EL (cell line): ENCODE results near the gene NLGN2.
"Not testable (repeated sequence)": the region's sequence is repeated elsewhere in the genome, so short reads cannot be mapped to it uniquely, and the experiment has no call there.

Experiments
- DNase-seq: peaks from one replicate; pipeline ENCODE4 v3.0.0-alpha.2; 2016

The NLGN2 gene

DNA sequence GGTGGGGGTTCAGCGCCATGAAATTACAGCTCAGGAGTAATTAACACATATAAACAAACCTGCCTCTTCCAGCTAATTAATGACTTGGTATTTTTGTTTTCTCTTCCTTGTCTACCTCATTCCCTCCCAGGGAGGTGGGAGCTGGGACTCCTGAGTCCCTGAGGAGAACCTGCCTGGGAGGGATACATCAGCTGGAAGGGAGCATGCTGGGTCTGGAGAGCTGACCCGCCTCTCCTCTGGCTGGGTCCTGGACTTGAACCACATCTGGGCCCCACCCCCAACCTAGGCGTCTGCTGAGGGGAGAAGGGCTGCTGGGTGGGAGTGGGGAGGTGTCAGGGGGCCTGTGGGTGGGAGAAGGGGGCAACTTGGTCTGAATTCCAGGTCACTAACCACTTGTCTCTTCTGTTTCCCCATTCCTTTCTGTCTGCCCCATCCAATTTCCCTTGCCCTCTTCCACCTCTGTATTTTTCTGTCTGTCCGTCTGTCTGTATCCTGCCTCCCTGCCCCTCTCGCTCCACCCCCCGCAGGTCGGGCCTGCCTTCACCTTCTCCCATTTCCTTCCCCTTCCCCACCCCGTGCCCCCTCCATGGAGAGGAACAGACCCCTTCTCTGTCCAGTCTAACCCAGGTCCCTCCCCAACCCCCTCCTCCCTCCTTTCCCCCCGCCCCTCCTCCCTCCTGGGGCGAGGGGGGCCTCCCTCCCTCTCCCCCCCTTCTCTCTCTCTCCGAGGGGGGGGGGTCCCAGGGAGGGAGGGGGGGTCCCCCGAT lies at the start of gene NLGN2:
TSS of gene NLGN2 (plus strand) at position 361 of the 767 bp plus-strand sequence. CDS start 411 bp downstream, outside the sequence.
- DNase-seq: no peak

DNA sequence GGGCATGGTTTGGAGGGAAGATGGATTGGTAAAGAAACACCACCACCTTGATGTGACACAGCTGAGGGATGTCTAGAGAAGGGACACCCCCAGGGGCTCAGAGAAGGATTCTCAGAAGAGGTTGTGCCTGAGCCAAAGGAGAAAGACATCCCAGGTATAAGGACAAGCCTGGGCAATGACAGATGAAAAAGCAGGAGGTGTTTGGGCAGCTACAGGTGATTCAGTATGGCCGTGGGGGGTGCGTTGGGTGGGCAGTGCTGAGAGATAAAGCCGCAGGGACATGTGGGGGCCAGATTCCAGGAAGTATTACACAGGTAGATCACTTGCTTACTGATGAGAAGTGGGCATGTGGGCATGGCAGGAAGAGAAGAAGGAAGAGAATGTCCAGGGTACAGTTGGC lies 45.7 kb upstream of the NLGN2 start:
- no peak for DNase-seq

DNA sequence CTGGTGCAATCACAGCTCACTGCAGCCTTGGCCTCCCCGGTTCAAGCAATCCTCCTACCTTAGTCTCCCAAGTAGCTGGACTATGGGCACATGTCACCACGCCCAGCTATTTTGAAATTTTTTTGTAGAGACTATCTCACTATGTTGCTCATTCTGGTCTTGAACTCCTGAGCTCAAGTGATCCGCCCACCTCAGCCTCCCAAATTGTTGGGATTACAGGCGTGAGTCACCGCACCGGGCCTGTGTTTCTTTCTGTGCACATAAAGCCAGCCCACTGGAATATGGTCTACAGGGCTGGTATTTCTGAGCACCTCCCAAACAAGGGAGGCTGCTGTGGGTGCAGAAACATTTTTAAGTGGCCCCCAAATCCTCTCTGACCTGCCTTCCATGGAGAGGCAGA lies 44.3 kb upstream of the NLGN2 start:
- DNase-seq: peak; percentile 54

DNA sequence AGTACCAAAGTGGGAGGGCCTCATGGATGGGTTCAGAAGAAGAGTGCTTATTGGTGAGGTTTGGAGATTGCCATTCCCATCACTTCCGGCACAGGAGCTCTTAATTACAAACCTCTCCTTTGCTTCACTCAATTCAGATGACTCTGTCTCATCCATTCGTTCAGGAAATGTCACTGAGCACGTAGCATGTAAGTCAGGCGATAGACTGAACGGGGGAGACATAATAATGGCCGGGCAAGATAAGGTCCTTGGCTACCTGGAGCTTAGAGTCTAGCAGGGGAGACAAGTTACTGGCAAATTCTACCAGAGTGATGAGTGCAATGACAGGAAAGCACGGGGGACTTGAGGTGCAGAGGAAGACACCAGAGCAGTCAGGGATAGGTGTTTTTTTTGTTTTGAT lies 41.7 kb upstream of the NLGN2 start:
- not testable (repeated sequence) for DNase-seq

DNA sequence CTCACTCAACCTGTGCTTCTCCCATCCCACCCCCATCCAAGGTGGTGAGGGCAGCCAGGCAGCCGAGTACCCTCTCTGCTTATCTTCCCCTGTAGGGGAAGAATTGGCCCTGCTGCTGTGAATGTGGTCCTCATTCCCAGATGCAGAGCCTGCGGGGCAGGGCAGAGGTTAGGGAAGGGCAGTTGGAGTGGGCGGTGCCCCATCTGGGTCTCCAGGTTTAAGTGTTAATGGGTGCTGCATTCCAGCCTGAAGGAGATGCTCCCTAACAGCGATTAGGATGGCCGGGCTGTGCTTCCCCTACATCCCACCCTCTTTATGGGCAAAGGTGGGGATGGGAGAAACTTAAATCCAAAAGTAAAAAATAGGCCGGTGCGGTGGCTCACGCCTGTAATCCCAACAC lies 40.6 kb upstream of the NLGN2 start:
- no peak for DNase-seq

DNA sequence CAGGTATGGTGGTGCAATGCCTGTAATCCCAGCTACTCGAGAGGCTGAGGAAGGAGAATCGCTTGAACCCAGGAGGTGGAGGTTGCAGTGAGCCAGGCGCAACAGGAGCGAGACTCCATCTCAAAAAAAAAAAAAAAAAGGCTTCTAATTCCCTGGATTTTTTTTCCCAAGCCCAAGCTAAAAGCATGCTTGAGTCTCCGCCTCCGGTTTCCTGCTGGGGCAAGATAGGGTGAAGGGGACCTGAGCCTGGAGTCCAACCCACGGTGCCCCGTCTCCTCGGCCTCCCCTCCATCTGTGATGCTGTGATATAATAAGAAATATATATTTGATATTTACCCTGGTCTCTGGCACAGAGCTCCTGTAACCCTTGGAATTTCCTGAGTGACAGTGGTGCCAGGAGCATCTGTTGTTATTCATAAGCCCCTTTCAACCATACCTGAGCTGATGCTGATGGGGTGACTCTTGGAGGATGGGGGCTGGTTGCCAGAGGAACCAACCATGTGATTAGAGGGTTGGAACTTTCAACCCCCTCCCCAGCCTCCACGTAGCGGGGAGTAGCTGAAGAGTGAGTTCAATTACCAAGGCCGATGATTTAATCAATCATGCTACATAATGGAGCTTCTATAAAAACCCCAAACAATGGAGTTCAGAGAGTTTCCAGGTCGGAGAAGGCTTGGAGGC lies 39.6 kb upstream of the NLGN2 start:
- DNase-seq: no peak

DNA sequence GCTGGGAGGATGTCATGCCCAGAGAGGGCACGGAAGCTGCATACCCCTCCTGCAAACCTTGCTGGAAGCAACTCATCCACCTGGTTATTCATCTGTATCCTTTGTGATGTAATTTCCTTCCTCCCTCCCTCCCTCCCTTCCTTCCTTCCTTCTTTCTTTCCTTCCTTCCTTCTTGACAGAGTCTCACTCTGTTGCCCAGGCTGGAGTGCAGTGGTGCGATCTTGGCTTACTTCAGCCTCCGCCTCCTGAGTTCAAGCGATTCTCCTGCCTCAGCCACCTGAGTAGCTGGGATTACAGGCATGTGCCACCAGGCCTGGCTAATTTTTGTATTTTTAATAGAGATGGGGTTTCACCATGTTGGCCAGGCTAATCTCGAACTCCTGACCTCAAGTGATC lies 39.0 kb upstream of the NLGN2 start:
- DNase-seq: not testable (repeated sequence)

DNA sequence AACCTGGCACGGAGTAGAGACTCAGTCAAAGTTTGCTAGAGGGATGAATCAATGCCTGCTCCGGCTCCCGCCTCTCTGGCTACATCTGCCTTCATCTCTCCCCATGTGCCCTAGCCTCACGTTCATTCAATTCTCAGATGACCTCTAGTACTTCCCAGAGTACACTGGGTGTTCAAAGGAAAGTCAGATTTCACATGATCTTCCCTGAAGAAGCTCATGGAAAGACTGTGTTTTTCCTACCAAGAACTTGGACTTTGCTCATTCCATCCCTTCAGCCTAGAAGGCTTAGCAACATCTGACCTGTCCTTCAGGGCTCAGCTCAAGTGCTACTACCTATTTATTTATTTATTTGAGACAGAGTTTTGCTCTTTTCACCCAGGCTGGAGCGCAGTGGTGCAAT lies 37.8 kb upstream of the NLGN2 start:
- no peak for DNase-seq

DNA sequence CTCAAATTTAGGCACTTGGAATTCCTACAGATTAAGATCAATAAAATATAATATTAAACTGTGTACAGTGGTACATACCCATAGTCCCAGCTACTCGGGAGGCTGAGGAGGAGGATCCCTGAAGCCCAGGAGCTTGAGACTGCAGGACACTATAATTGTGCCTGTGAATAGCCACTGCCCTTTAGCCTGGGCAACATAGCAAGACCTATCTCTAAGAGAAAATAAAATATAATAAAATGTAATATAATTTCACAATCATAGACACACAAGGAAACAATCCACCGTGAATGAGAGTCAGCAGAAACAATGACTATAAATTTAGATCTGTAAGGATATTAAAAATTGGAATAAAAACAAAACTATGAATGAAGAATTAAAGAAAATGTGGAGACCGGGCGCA lies 36.8 kb upstream of the NLGN2 start:
- DNase-seq: no peak

DNA sequence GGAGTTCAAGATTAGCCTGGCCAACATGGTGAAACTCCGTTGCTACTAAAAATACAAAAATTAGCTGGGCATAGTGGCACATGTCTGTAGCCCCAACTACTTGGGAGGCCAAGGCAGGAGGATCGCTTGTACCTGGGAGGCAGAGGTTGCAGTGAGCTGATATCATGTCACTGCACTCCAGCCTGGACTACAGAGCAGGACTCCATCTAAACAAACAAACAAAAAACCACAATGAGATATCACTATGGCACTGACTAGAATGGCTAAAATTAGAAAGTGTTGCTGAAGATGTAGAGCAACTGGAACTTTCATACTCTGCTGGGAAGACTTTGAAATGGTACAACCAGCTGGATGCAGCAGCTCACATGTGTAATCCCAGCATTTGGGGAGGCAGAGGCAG lies 33.3 kb upstream of the NLGN2 start:
- no peak for DNase-seq

DNA sequence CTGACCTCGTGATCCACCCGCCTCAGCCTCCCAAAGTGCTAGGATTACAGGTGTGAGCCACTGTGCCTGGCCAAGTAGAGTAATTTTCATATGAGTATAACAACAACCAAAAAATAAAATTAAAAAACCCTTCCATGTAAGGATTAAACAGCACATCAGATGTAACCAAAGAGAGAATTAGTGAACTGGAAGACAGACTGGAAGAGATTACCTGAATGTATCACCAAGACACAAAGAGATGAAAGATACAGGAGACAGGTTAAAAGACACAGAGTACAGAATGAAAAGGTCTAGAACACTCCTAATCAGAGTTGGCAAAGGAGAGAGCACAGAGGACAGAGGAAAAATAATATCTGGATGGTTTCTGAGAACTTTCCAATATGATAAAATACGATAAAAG lies 28.5 kb upstream of the NLGN2 start:
- no peak for DNase-seq

DNA sequence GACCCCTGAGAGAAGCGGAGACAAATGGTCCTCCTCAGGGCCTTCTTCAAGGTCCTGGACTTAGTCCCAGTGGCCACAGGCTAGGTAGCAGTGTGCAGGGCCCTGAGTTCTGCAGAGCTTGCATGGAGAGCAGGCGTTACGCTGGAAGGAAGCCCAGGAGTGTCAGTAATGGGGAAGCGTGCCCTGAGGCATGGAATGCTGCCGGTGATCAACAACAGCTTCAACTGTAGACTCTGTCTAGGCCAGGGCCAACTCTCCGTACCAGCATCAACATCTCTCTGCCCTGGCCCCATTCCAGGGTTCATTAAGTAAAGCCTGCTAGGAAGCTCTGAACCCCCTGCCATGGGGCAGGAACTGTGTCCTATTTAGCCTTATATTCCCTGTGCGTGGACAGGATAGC lies 27.3 kb upstream of the NLGN2 start:
- DNase-seq: peak; percentile 65

DNA sequence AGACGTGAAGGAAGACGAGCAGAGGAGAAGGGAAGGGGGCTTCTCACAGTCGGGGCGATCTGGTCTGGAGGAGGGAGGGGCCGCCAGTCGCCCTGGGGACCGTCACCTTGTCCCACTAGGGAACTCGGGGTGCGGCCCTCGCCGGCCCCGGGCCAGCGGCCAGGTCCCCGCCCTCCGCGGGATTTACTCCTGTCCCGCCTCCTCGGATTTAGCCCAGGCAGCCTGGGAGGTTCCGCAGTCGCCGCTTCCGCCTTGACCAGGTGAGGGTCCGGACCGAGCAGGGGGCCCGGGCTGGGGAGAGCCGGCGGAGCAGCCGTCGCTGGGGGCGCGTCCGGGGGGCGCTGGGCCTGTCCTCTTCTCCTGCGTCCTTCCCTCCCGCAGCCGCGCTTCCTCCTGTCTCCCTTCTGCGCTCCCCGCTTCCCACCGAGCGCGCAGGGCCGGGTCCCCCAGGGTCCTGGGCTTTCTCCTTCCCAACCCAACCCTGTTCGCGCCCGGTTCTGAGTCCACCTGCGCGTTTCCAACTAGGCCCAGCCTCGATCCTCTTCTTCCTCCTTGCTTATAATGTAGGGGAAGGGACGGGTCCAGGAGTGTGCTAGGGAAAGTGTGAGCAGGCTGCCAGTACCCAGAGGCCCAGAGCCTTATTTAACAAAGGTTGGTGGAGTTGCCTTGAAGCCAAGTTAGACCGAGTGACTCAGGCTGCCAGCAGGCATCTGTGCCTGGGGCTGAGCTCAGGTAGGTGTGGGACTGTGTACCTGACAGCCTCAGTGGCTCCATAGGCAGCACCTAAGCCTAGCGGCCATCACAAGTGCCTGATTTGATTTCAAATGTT lies 26.6 kb upstream of the NLGN2 start, which contains the start of gene TNK1:
TSS of gene TNK1 (plus strand) at position 235 of the 829 bp plus-strand sequence. CDS start 1,838 bp downstream, outside the sequence.
- no peak for DNase-seq

DNA sequence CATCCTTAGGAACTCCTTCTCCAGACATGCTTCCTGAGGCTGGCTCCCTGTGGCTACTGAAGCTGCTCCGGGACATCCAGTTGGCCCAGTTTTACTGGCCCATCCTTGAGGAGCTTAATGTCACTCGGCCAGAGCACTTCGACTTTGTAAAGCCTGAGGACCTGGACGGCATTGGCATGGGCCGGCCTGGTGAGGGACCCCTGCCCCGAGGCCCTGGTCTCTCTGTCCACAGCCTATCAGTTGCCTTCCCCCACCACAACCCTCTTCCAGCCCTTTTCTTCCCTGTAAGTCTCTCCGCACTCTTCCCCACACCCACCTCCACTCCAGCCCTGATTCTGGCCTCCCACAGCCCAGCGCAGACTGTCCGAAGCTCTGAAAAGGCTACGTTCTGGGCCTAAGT lies 24.7 kb upstream of the NLGN2 start:
- no peak for DNase-seq

DNA sequence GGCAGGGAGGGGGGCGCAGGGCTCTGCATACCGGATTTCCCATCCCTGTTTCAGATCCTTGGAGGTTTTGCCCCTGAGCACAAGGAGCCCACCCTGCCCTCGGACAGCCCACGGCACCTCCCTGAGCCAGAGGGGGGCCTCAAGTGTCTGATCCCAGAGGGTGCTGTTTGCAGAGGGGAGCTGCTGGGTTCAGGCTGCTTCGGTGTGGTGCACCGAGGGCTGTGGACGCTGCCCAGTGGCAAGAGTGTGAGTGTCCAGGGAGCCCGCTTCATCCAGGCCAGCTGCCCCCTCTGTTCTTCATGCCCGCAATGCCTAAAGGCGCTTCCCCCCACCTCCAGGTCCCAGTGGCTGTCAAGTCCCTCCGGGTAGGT lies 24.3 kb upstream of the NLGN2 start:
- DNase-seq: no peak

DNA sequence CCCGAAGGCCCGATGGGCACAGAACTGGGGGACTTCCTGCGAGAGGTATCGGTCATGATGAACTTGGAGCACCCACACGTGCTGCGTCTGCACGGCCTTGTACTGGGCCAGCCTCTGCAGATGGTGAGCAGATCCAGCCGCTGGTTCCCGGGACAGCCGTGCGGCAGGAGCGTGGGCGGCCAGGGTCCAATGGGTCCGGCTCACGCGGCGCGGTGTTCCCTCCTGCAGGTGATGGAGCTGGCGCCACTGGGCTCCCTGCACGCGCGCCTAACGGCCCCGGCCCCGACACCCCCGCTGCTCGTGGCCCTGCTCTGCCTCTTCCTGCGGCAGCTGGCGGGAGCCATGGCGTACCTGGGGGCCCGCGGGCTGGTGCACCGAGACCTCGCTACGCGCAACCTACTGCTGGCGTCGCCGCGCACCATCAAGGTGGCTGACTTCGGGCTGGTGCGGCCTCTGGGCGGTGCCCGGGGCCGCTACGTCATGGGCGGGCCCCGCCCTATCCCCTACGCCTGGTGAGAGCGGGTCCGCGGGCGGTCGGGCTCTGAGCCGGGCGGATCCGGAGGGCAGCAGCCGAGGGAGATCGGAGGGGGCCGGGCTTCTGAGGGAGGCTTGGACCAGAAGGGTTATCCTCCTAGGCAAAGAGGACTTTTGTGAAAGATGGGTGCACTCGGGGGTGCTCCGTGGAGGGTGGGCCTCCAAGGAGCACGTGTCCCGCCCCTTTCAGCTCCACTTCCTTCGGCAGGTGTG lies 23.7 kb upstream of the NLGN2 start:
- DNase-seq: peak; percentile 38

DNA sequence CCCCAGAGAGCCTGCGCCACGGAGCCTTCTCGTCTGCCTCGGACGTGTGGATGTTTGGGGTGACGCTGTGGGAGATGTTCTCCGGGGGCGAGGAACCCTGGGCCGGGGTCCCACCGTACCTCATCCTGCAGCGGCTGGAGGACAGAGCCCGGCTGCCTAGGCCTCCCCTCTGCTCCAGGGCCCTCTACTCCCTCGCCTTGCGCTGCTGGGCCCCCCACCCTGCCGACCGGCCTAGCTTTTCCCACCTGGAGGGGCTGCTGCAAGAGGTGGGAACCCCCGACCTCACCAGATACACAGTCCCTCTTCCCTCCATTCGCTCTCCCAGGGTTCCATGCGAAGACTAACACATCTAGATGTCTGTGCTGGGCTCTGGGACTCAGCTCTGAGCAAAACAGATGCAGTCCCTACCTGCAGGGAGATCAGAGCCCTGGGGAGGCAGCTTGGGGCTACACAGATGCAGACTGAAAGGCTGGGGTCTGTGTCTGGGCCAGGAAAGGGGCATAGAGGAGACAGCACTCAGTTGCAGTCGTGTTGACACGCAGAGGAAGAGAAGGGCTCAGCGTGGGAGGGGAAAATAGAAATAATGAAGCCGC lies 23.1 kb upstream of the NLGN2 start:
- DNase-seq: no peak

DNA sequence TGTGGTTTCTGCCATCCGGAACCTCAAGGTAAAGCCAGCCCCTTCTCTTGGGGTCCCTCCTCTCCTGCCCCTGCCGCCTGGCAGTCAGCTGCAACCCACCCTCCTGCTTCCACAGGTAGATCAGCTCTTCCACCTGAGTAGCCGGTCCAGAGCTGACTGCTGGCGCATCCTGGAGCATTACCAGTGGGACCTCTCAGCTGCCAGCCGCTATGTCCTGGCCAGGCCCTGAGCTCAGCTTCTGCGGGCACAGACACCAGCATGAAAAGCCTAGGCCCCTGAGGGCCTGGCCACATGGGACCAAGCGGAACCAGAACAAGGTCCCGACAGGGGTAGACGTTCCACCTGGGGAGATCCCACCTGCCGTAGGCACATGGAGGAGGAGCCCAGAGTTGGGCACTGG lies 18.8 kb upstream of the NLGN2 start:
- DNase-seq: no peak

DNA sequence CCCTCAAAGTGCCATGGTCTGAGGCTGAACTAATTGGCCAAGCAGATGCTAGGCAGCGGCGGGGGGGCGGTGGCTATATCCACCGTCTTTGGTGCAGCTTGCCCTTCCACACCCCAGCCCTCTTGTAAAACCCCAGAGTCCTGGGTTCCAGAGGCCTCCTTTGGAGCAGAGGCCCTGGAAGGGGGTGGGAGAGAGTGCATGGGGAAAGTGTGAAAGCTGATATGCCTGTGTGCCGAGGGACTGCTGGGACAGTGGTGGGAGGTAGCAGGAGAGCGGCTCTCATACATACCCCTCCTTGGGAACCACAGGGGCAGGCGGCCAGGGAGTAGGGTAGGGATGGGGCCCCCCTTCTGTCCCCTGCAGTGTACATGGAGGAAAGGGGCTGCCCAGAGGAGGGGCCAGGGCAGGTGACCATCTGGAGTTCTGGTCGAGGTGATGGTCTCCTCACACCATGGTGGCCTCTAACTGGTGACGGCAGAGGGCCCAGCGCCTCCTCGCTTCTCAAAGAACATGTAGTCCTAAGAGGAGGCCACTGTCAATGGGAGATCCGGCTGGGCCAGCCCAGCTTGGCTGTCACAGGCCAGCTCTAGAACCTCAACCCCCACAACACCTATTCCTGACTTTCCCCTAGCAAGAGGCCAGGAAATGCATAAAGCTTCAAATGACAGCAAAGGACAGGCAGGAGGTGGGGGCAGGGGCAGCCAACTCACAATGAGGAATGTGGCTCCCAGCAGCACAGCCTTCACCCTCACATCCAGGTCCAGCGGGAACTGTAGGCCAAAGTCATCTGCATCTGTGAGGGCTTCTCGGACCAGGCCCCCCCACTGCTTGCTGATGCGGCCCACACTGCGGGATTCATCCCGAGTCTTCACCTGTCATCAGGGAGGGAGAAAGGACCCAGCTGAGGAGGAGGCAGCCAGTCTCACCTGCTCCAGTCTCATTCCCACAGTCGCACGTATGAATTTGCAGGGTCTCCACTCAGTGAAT lies 17.4 kb upstream of the NLGN2 start:
- DNase-seq: no peak

DNA sequence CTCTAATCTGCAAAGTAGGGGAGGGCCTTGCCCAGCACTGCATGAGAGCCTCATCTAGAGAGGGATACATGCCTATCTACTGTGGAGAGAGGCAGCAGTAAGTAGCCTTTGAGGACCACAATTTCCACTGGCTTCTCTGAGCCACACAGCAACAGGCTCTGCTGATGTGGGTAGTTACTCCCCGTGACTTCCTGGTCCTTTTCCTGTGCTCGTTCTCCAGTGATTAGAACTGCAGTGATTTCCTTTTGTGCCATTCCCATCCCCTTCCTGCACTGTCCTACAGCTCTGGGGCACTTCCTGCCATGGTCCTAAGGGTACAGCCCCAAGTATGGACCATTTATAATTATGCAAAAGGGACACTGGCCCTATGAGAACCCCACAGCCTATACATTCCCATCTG lies 16.3 kb upstream of the NLGN2 start:
- no peak for DNase-seq
